ENCODE results near the gene B3GALT5. TPM values are rescaled to one million over a fixed set of nuclear protein-coding genes. Genes with fewer than 3 reads are reported as not detected.

B3GALT5 gene
- total RNA-seq, 2 donors from 2014 or later = 0.64 to 1.2 TPM

DNA sequence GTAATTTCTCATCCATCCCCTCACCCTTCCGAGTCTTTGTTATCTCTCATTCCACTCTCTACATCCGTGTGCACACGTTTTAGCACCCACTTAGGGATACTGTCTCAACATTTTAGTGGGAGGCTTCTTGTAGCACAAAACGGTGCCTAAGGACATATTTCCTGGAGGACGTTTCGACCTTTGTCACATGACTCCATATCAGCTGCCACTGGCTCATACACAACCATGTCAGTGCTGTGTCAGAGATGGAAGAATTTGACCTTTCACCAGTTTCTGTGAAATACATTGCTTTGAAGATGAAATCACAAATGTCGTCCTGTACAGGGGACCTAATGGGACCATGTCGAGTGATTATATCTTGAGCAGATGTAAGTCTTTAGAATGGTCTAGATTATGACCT is 15.6 kb downstream of the B3GALT5 start:
- H3K36me3 ChIP-seq = no peaks in the 10 kb centered on the region
- no peaks in the 10 kb centered on the region for H3K27me3 ChIP-seq (replicated peaks; ENCODE audit: insufficient read depth)
- TF ChIP-seq POLR2AphosphoS5 (IDR thresholded peaks at IDR 0.05) = no peak
- TF ChIP-seq, protein P1, sequence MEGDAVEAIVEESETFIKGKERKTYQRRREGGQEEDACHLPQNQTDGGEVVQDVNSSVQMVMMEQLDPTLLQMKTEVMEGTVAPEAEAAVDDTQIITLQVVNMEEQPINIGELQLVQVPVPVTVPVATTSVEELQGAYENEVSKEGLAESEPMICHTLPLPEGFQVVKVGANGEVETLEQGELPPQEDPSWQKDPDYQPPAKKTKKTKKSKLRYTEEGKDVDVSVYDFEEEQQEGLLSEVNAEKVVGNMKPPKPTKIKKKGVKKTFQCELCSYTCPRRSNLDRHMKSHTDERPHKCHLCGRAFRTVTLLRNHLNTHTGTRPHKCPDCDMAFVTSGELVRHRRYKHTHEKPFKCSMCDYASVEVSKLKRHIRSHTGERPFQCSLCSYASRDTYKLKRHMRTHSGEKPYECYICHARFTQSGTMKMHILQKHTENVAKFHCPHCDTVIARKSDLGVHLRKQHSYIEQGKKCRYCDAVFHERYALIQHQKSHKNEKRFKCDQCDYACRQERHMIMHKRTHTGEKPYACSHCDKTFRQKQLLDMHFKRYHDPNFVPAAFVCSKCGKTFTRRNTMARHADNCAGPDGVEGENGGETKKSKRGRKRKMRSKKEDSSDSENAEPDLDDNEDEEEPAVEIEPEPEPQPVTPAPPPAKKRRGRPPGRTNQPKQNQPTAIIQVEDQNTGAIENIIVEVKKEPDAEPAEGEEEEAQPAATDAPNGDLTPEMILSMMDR (IDR thresholded peaks at IDR 0.05) = no peak
- no peak for TF ChIP-seq POLR2A (IDR thresholded peaks at IDR 0.05)
- H3K4me3 ChIP-seq = no peak overlapping the region
- WGBS = 94% methylated on average over 8 of the region's 8 CpGs
- intact Hi-C loops (cut with DNase I) = no loop called here
- DNase-seq (ENCODE audit: low spot score) = no peak
- H3K27ac ChIP-seq = no peak overlapping the region
- H3K9me3 ChIP-seq = no peaks in the 10 kb centered on the region
- H3K4me1 ChIP-seq (replicated peaks) = no peaks in the 10 kb centered on the region

DNA sequence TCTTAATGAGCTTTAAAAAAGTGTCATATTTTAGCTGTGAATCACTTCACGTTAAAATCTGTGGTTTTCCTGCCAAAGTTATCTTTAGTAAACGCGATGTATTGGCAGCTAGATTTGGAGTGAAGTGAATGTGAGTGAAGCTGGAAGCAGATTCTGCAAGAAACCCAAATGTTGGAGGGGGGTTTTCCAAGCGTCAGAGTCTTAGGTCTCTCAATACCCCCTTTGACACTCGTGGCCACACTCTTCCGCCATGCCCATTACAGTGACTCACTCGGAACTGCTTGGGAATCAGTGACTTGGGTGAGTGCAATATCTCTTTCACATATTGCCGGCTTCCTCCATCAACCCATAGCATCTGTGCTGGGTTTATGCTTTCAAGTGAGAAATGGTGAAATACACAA is 17.5 kb downstream of the B3GALT5 start:
- Histone ChIP-seq H3K27ac (no peak overlapping the region), H3K4me3 (no peak overlapping the region), H3K4me1 (replicated peaks) (no peaks in the 10 kb centered on the region), H3K36me3 (no peaks in the 10 kb centered on the region), H3K9me3 (no peaks in the 10 kb centered on the region), H3K27me3 (replicated peaks; ENCODE audit: insufficient read depth) (no peaks in the 10 kb centered on the region)
- 65% methylated on average over 8 of the region's 8 CpGs for WGBS
- intact Hi-C loops (cut with DNase I) = no loop called here
- no peak for TF ChIP-seq POLR2AphosphoS5 (IDR thresholded peaks at IDR 0.05)
- DNase-seq (ENCODE audit: low spot score) = no peak

DNA sequence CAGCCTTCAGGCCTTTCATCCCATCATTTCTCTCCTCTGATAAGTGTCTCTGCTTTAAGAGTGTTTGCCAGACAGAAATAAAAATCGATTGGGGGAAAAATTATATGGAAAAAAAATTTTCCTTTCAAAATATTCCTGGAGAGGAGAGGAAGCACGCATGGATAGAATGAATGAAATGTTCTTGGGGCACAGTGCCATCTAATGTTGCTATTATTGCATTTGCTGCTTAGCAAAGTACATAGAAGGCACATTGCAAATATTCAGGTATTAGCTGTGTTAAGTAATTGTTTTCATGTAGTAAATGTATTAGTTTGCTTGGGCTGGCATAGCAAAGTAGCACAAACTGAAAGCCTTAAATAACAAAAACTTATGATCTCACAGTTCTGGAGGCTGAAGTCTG is 18.1 kb downstream of the B3GALT5 start:
- no peaks in the 10 kb centered on the region for H3K4me1 ChIP-seq (replicated peaks)
- no peak overlapping the region for H3K4me3 ChIP-seq
- TF ChIP-seq, protein P1 (IDR thresholded peaks at IDR 0.05) = no peak
- TF ChIP-seq POLR2A (IDR thresholded peaks at IDR 0.05) (no peak), POLR2AphosphoS5 (IDR thresholded peaks at IDR 0.05) (no peak)
- no peaks in the 10 kb centered on the region for H3K9me3 ChIP-seq
- H3K27ac ChIP-seq = no peak overlapping the region
- no peaks in the 10 kb centered on the region for H3K27me3 ChIP-seq (replicated peaks; ENCODE audit: insufficient read depth)
- WGBS = 56% methylated on average over 2 of the region's 2 CpGs
- intact Hi-C loops (cut with DNase I) = no loop called here
- DNase-seq (ENCODE audit: low spot score) = no peak
- H3K36me3 ChIP-seq = no peaks in the 10 kb centered on the region

DNA sequence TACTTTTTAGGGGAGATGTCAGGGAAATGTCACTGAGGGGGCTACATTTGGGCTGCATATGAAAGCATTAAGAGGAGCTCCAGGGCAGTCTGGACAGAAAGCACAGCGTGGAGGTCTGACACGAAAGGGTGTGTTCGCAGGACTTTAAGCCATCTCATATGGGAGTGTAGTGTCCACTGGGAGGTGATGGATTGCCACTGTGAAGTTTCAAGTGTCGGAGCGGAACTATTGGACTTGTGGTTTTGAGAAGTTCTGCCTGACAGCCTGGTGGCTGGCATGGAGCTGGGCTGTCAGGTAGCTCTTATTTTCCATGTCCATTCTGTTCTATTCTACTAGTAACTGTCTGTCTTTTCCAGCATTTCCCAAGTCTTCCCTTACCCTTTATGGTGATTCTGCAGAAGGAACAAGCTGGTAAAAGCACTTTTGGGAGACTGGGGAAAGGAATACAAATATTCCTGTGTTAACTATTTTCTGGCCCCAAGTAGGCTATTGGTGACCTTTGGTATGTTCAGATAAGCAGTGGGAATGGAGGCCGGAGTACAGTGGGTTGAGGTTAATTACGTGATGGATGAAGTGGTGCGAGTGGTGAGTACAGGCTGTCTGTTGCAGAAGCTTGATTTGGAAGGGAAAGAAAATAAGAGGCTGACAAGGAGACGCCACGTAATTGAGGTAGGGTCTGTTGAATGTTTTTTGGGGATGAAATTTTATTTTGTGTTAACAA is 19.3 kb downstream of the B3GALT5 start:
- WGBS = 97% methylated on average over 10 of the region's 10 CpGs
- H3K4me1 ChIP-seq (replicated peaks) = no peaks in the 10 kb centered on the region
- no peak for DNase-seq (ENCODE audit: low spot score)
- TF ChIP-seq, protein P1 (IDR thresholded peaks at IDR 0.05) = no peak
- no peak for TF ChIP-seq POLR2AphosphoS5 (IDR thresholded peaks at IDR 0.05)
- no peak for TF ChIP-seq POLR2A (IDR thresholded peaks at IDR 0.05)
- H3K27ac ChIP-seq = no peak overlapping the region
- intact Hi-C loops (cut with DNase I) = no loop called here
- H3K9me3 ChIP-seq = no peaks in the 10 kb centered on the region
- no peaks in the 10 kb centered on the region for H3K27me3 ChIP-seq (replicated peaks; ENCODE audit: insufficient read depth)
- H3K36me3 ChIP-seq = no peaks in the 10 kb centered on the region
- no peak overlapping the region for H3K4me3 ChIP-seq

DNA sequence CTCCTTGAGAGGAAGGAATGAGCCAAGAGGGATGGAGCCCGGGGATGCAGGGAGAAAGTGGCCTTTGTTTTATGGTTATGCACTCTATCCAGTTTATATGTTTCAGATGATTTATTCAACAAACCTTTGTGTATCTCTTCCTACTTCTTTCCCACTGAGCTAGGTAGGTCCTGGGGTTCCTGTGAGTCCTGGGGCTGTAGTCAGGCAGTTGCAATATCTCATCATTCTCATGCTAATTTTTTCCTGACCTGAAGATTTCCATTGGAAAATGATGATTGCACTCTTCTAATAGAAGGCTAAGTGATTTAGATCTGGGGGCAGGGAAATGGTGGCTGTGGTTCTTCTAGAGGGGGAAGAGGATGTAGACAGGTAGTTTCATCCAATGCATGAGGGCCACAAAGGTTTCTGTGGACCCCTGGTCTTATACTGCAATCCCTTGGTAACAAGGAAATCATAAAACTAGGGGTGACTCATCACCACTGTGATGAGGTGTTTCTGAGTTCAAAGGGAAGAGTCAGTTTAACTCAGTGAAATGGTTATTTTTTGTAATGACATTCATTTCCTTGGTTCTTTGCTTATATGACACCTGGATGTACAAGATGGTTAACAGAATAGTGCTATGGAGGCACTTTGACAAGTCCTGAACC is 20.2 kb downstream of the B3GALT5 start:
- 90% methylated on average over 1 of the region's 1 CpG for WGBS
- Histone ChIP-seq H3K36me3 (no peaks in the 10 kb centered on the region), H3K27me3 (replicated peaks; ENCODE audit: insufficient read depth) (no peaks in the 10 kb centered on the region), H3K4me3 (no peak overlapping the region), H3K9me3 (no peaks in the 10 kb centered on the region), H3K4me1 (replicated peaks) (no peaks in the 10 kb centered on the region), H3K27ac (no peak overlapping the region)
- no peak for DNase-seq (ENCODE audit: low spot score)
- TF ChIP-seq POLR2A (IDR thresholded peaks at IDR 0.05) (no peak), POLR2AphosphoS5 (IDR thresholded peaks at IDR 0.05) (no peak)
- TF ChIP-seq, protein P1 (IDR thresholded peaks at IDR 0.05) = no peak
- intact Hi-C loops (cut with DNase I) = no loop called here

Data from prostate gland (tissue), 2 donors.